Neuronal stem cell (in vitro differentiated cells): ENCODE results near the gene WRAP53.

Experiments
- DNase-seq: peaks from one replicate; pipeline ENCODE4 v3.0.0-alpha.2; 2013; ENCODE audit warnings: low spot score
- H2AFZ ChIP-seq: one replicate; pipeline ENCODE4 v1.6.1; 2013; ENCODE audit warnings: mild to moderate bottlenecking, low read length, inconsistent platforms
- H2AK5ac ChIP-seq: 2 replicates; pipeline ENCODE4 v1.6.1; 2013; ENCODE audit warnings: low read depth, mild to moderate bottlenecking, inconsistent platforms, low read length, moderate library complexity, mixed read lengths
- H2BK120ac ChIP-seq: 2 replicates; pipeline ENCODE4 v1.6.1; 2013; ENCODE audit warnings: low read depth, mild to moderate bottlenecking, inconsistent platforms, low read length, moderate library complexity, mixed read lengths
- H2BK12ac ChIP-seq: one replicate; pipeline ENCODE4 v1.6.1; 2013; ENCODE audit warnings: low read length, inconsistent platforms
- H2BK15ac ChIP-seq: 2 replicates; pipeline ENCODE4 v1.6.1; 2013; ENCODE audit warnings: mild to moderate bottlenecking, low read length, inconsistent platforms, mixed read lengths
- H2BK5ac ChIP-seq: one replicate; pipeline ENCODE4 v1.6.1; 2013; ENCODE audit warnings: inconsistent platforms, mild to moderate bottlenecking, low read length, moderate library complexity
- H3K14ac ChIP-seq: one replicate; pipeline ENCODE4 v1.6.1; 2013; ENCODE audit warnings: low read length, inconsistent platforms
- H3K18ac ChIP-seq: 2 replicates; pipeline ENCODE4 v1.6.1; 2013; ENCODE audit warnings: low read length, inconsistent platforms
- H3K23ac ChIP-seq: 2 replicates; pipeline ENCODE4 v1.6.1; 2013; ENCODE audit warnings: low read depth, mild to moderate bottlenecking, mixed read lengths, low read length, inconsistent platforms; ENCODE audit not compliant: poor library complexity
- H3K27ac ChIP-seq: replicated peaks from 3 replicates; pipeline ENCODE4 v1.5.1; 2013; ENCODE audit warnings: low read length, inconsistent platforms
- H3K27me3 ChIP-seq, 3 experiments: 2 replicates each; pipeline ENCODE4 v1.6.1; 2013; ENCODE audit warnings: low read length in 3 of 3, mild to moderate bottlenecking in 2 of 3, inconsistent platforms in 1 of 3, low read depth in 1 of 3, mixed read lengths in 1 of 3, moderate library complexity in 1 of 3; ENCODE audit not compliant: control insufficient read depth in 3 of 3, insufficient read depth in 3 of 3
- H3K36me3 ChIP-seq, 2 donors: replicated peaks in 1 of 2; 2 replicates each; pipeline ENCODE4 v1.6.1; 2013; ENCODE audit warnings: low read length in 2 of 2; ENCODE audit not compliant: control insufficient read depth in 2 of 2, insufficient read depth in 2 of 2
- H3K4ac ChIP-seq: 2 replicates; pipeline ENCODE4 v1.6.1; 2013; ENCODE audit warnings: inconsistent platforms, mild to moderate bottlenecking, low read length, moderate library complexity
- H3K4me1 ChIP-seq, 2 donors: 1 replicate in 1 of 2; 2 replicates in 1 of 2; pipeline ENCODE4 v1.6.1; 2013; ENCODE audit warnings: low read length in 2 of 2, low read depth in 1 of 2; ENCODE audit not compliant: control insufficient read depth in 2 of 2, insufficient read depth in 1 of 2
- H3K4me2 ChIP-seq: one replicate; pipeline ENCODE4 v1.6.1; 2013; ENCODE audit warnings: mild to moderate bottlenecking, low read length, inconsistent platforms; ENCODE audit not compliant: insufficient read depth, poor library complexity, severe bottlenecking
- H3K4me3 ChIP-seq, 2 donors: 2 replicates each; pipeline ENCODE4 v1.5.1; 2013; ENCODE audit warnings: low read length in 2 of 2, mild to moderate bottlenecking in 2 of 2, inconsistent platforms in 1 of 2, moderate library complexity in 1 of 2
- H3K79me1 ChIP-seq: one replicate; pipeline ENCODE4 v1.6.1; 2013; ENCODE audit warnings: low read depth, mild to moderate bottlenecking, inconsistent platforms, low read length, moderate library complexity
- H3K9ac ChIP-seq: one replicate; pipeline ENCODE4 v1.6.1; 2013; ENCODE audit warnings: mild to moderate bottlenecking, low read depth, low read length, inconsistent platforms; ENCODE audit not compliant: poor library complexity
- H3K9me3 ChIP-seq, 2 donors: replicated peaks in 1 of 2; 2 replicates each; pipeline versions ENCODE3 to v1.6.1; 2013; ENCODE audit warnings: low read length in 2 of 2, mild to moderate bottlenecking in 2 of 2, inconsistent platforms in 1 of 2, low read depth in 1 of 2, mixed read lengths in 1 of 2, moderate library complexity in 1 of 2; ENCODE audit not compliant: control insufficient read depth in 2 of 2, insufficient read depth in 1 of 2
- H4K8ac ChIP-seq: one replicate; pipeline ENCODE4 v1.6.1; 2013; ENCODE audit warnings: low read depth, mild to moderate bottlenecking, inconsistent platforms, low read length, moderate library complexity
- H4K91ac ChIP-seq: one replicate; pipeline ENCODE4 v1.6.1; 2013; ENCODE audit warnings: low read length, low read depth, mild to moderate bottlenecking, inconsistent platforms; ENCODE audit not compliant: poor library complexity
- WGBS, 2 donors: extraction: QIAGEN DNeasy Blood & Tissue Kit; methylation state at CpG; one replicate each; pipeline ENCODE4 v1.1.7; 2013; ENCODE audit warnings: missing lambda C conversion rate in 2 of 2, mixed read lengths in 1 of 2; ENCODE audit not compliant: insufficient read length in 2 of 2, insufficient replicate concordance in 1 of 2; ENCODE audit errors: extremely low coverage in 2 of 2; 5-methylcytosine and 5-hydroxymethylcytosine counted together

WRAP53 gene

GRCh38 chr17:7646457-7646856 lies 41.8 kb upstream of the WRAP53 start:
- H3K36me3 ChIP-seq, result no peaks in the 10 kb centered on the region
- H2BK12ac ChIP-seq, result no peak overlapping the region
- no peak overlapping the region for H3K4ac ChIP-seq
- no peaks in the 10 kb centered on the region for H3K9me3 ChIP-seq
- H3K4me3 ChIP-seq, result no peak overlapping the region
- H3K4me2 ChIP-seq, result no peak overlapping the region
- H3K4me1 ChIP-seq, result peaks cover 4 to 5% of the 10 kb centered on the region in 2 donors
- no peak overlapping the region for H4K8ac ChIP-seq
- H3K27ac ChIP-seq, result no peak overlapping the region
- H2BK15ac ChIP-seq, result no peak overlapping the region
- H2BK120ac ChIP-seq, result no peak overlapping the region
- H2BK5ac ChIP-seq, result no peak overlapping the region
- H4K91ac ChIP-seq, result no peak overlapping the region
- no peak overlapping the region for H3K23ac ChIP-seq
- H3K14ac ChIP-seq, result no peak overlapping the region
- no peak for DNase-seq
- H3K18ac ChIP-seq, result no peak overlapping the region
- peaks cover 0 to 5% (median 0%) of the 10 kb centered on the region in 3 experiments for H3K27me3 ChIP-seq
- H2AK5ac ChIP-seq, result no peak overlapping the region
- H2AFZ ChIP-seq, result no peak overlapping the region
- H3K9ac ChIP-seq, result no peak overlapping the region
- no peaks in the 10 kb centered on the region for H3K79me1 ChIP-seq
- WGBS, 2 donors, result no CpG with 5 or more reads among the region's 9 CpGs

GRCh38 chr17:7647018-7647417 lies 41.3 kb upstream of the WRAP53 start:
- no peak overlapping the region for H2BK12ac ChIP-seq
- no peak overlapping the region for H3K4me2 ChIP-seq
- H4K8ac ChIP-seq, result no peak overlapping the region
- no peak overlapping the region for H2BK5ac ChIP-seq
- no peak overlapping the region for H3K23ac ChIP-seq
- H3K18ac ChIP-seq, result no peak overlapping the region
- no peak overlapping the region for H2AFZ ChIP-seq
- peaks cover 4 to 6% of the 10 kb centered on the region in 2 donors for H3K4me1 ChIP-seq
- DNase-seq, result no peak
- H3K14ac ChIP-seq, result no peak overlapping the region
- H3K4ac ChIP-seq, result no peak overlapping the region
- H3K4me3 ChIP-seq, result no peak overlapping the region
- no CpG with 5 or more reads among the region's 4 CpGs for WGBS, 2 donors
- H4K91ac ChIP-seq, result no peak overlapping the region
- H3K9ac ChIP-seq, result no peak overlapping the region
- no peak overlapping the region for H3K27ac ChIP-seq
- no peak overlapping the region for H2AK5ac ChIP-seq
- no peak overlapping the region for H2BK15ac ChIP-seq
- peaks cover 0 to 5% (median 0%) of the 10 kb centered on the region in 3 experiments for H3K27me3 ChIP-seq
- no peaks in the 10 kb centered on the region for H3K36me3 ChIP-seq
- no peaks in the 10 kb centered on the region for H3K79me1 ChIP-seq
- H3K9me3 ChIP-seq, result no peaks in the 10 kb centered on the region
- no peak overlapping the region for H2BK120ac ChIP-seq

- H4K8ac ChIP-seq, result no peak within 1 kb of the TSS
- H3K36me3 ChIP-seq, result peaks cover 2 to 4% of the 10 kb centered on the region in 2 donors
- peak within 1 kb of the TSS; percentile 57 for H2BK5ac ChIP-seq
- peaks cover 7 to 11% of the 10 kb centered on the region in 2 donors for H3K4me1 ChIP-seq
- H2BK15ac ChIP-seq, result peak within 1 kb of the TSS; percentile 70
- H3K27ac ChIP-seq, result no peak within 1 kb of the TSS
- peak within 1 kb of the TSS; percentile 95 for H3K14ac ChIP-seq
- no peaks in the 10 kb centered on the region for H3K79me1 ChIP-seq
- peak; percentile 89 for DNase-seq
- H2BK12ac ChIP-seq, result no peak within 1 kb of the TSS
- H4K91ac ChIP-seq, result no peak within 1 kb of the TSS
- H2AFZ ChIP-seq, result peak within 1 kb of the TSS; percentile 90
- H3K18ac ChIP-seq, result peak within 1 kb of the TSS; percentile 98
- H3K9me3 ChIP-seq, result no peaks in the 10 kb centered on the region
- H2BK120ac ChIP-seq, result peak within 1 kb of the TSS; percentile 30
- peak within 1 kb of the TSS; percentile 86 for H3K9ac ChIP-seq
- H3K4me2 ChIP-seq, result peak within 1 kb of the TSS; percentile 100
- peaks cover 0 to 5% (median 0%) of the 10 kb centered on the region in 3 experiments for H3K27me3 ChIP-seq
- H3K4me3 ChIP-seq, result peak within 1 kb of the TSS; percentile 65 to 89
- peak within 1 kb of the TSS; percentile 97 for H3K23ac ChIP-seq
- H2AK5ac ChIP-seq, result peak within 1 kb of the TSS; percentile 53
- no CpG with 5 or more reads among the region's 34 CpGs for WGBS, 2 donors
- H3K4ac ChIP-seq, result no peak within 1 kb of the TSS
Observed at GRCh38 chr17:7650509-7651096, 37.7 kb upstream of the WRAP53 start, which contains the start of gene ATP1B2. TSS of gene ATP1B2 (plus strand) at chr17:7650926. CDS start at chr17:7651519, 593 bp downstream.

GRCh38 chr17:7651097-7651664 lies 37.1 kb upstream of the WRAP53 start:
- H3K9me3 ChIP-seq, result no peaks in the 10 kb centered on the region
- H3K9ac ChIP-seq, result peak overlapping the region; percentile 86
- H3K14ac ChIP-seq, result peak overlapping the region; percentile 95
- no peak overlapping the region for H3K4ac ChIP-seq
- peak overlapping the region; percentile 57 for H2BK5ac ChIP-seq
- H3K79me1 ChIP-seq, result no peaks in the 10 kb centered on the region
- peak overlapping the region; percentile 98 for H3K18ac ChIP-seq
- peaks cover 8 to 11% of the 10 kb centered on the region in 2 donors for H3K4me1 ChIP-seq
- peak overlapping the region; percentile 22 for H2BK120ac ChIP-seq
- H3K36me3 ChIP-seq, result peaks cover 2 to 7% of the 10 kb centered on the region in 2 donors
- no peak for DNase-seq
- H3K27me3 ChIP-seq, result peaks cover 0 to 5% (median 0%) of the 10 kb centered on the region in 3 experiments
- H3K4me2 ChIP-seq, result peak overlapping the region; percentile 100
- no peak overlapping the region for H3K27ac ChIP-seq
- H2AFZ ChIP-seq, result peak overlapping the region; percentile 90
- no peak overlapping the region for H4K91ac ChIP-seq
- WGBS, 2 donors, result no CpG with 5 or more reads among the region's 45 CpGs
- no peak overlapping the region for H2BK12ac ChIP-seq
- H3K4me3 ChIP-seq, result peak overlapping the region; percentile 65 to 89
- peak overlapping the region; percentile 8 for H2BK15ac ChIP-seq
- peak overlapping the region; percentile 53 for H2AK5ac ChIP-seq
- peak overlapping the region; percentile 97 for H3K23ac ChIP-seq
- no peak overlapping the region for H4K8ac ChIP-seq
